K562 (cell line): ENCODE results near the gene CYB5R3. TPM values are rescaled to one million over a fixed set of nuclear protein-coding genes. Genes with fewer than 3 reads are reported as not detected.

ENCODE experiments used
- ATAC-seq: fragments of 200-7000 bp; cut with Tn5 transposase; 3 replicates; pipeline ENCODE4 v1.9.1; 2020; ENCODE audit warnings: moderate library complexity
- BruUV-seq: library from RNA; stranded (reverse); fragments of 400-500 nt; replicated peaks from 2 replicates; lab custom pipeline; 2021; lab: Mats Ljungman, UMichigan
- CTCF ChIA-PET: fragments of 300-600 bp; formaldehyde crosslinking; extraction: SDS; loops from one replicate; lab custom pipeline; 2021; ENCODE audit warnings: low intra/inter-chr PET ratio; lab: Yijun Ruan, JAX
- POLR2A ChIA-PET: fragments of 300-600, 350-650 bp; sonication (Branson Sonifier 250); formaldehyde crosslinking; extraction: SDS; loops from one replicate; lab custom pipeline; 2021; ENCODE audit warnings: antibody characterized with exemption, inconsistent platforms; lab: Yijun Ruan, JAX
- DNase-seq, 4 experiments: peaks; one replicate each; pipeline versions ENCODE4 v3.0.0 to v3.0.0-alpha.2; 2011 to 2018; ENCODE audit warnings: low spot score in 3 of 4, mixed read lengths in 3 of 4; ENCODE audit errors: extremely low read depth in 1 of 4
- FAIRE-seq: peaks from 2 replicates; lab custom pipeline; 2011; peaks lifted over from hg19 to GRCh38; lab: Jason Lieb, UNC
- H2AFZ ChIP-seq: 2 replicates; pipeline ENCODE4 v1.6.0; 2011; ENCODE audit warnings: low read depth, low read length, control low read depth, inconsistent platforms
- H3K27ac ChIP-seq: fragments of 200-600 bp; 3 replicates; pipeline ENCODE4 v1.8.0; 2011; ENCODE audit warnings: low read depth, mild to moderate bottlenecking, control low read depth, inconsistent platforms, low read length, moderate library complexity, mixed read lengths; ENCODE audit errors: extremely low read depth
- H3K27me3 ChIP-seq, 2 experiments: fragments of 300-600 bp in 1 of 2; 2 replicates in 1 of 2; 3 replicates in 1 of 2; pipeline versions ENCODE4 v1.6.0 to v1.8.0; 2011; ENCODE audit warnings: inconsistent platforms in 2 of 2, low read length in 2 of 2, mild to moderate bottlenecking in 1 of 2, mixed read lengths in 1 of 2, moderate library complexity in 1 of 2; ENCODE audit not compliant: control insufficient read depth in 2 of 2, insufficient read depth in 2 of 2
- H3K36me3 ChIP-seq: fragments of 300-600 bp; 3 replicates; pipeline ENCODE4 v1.8.0; 2011; ENCODE audit warnings: mild to moderate bottlenecking, low read length, inconsistent platforms; ENCODE audit not compliant: control insufficient read depth, insufficient read depth
- H3K4me1 ChIP-seq, 2 experiments: fragments of 200-600 bp in 1 of 2; replicated peaks in 1 of 2; 2 replicates in 1 of 2; 3 replicates in 1 of 2; pipeline versions ENCODE4 v1.5.1 to v1.8.0; 2011; ENCODE audit warnings: inconsistent platforms in 2 of 2, low read length in 2 of 2, mild to moderate bottlenecking in 1 of 2, mixed read lengths in 1 of 2, moderate library complexity in 1 of 2; ENCODE audit not compliant: control insufficient read depth in 2 of 2, insufficient read depth in 2 of 2
- H3K4me2 ChIP-seq: 2 replicates; pipeline ENCODE4 v1.6.1; 2011; ENCODE audit warnings: low read length, control low read depth, inconsistent platforms, mixed read lengths; ENCODE audit not compliant: insufficient read depth
- H3K4me3 ChIP-seq: fragments of 200-600 bp; sonication (generic), shearing (Covaris generic); 2 replicates; pipeline ENCODE4 v1.5.1; 2016; ENCODE audit warnings: control low read depth, inconsistent platforms
- H3K79me2 ChIP-seq: fragments of 200-600 bp; 3 replicates; pipeline ENCODE4 v1.8.0; 2011; ENCODE audit warnings: low read length, inconsistent platforms; ENCODE audit not compliant: control insufficient read depth, insufficient read depth
- H3K9ac ChIP-seq, 2 experiments: 2 replicates each; pipeline versions ENCODE4 v1.6.0 to v1.6.1; 2011; ENCODE audit warnings: low read depth in 2 of 2, low read length in 2 of 2, control low read depth in 1 of 2, inconsistent platforms in 1 of 2, mild to moderate bottlenecking in 1 of 2, mixed read lengths in 1 of 2; ENCODE audit not compliant: insufficient read depth in 1 of 2
- H3K9me1 ChIP-seq: one replicate; pipeline ENCODE4 v1.6.0; 2011; ENCODE audit warnings: inconsistent platforms, mild to moderate bottlenecking, low read length, moderate library complexity; ENCODE audit not compliant: control insufficient read depth, insufficient read depth
- H3K9me3 ChIP-seq: replicated peaks from 2 replicates; pipeline ENCODE4 v1.5.1; 2011; ENCODE audit warnings: low read depth, low read length, inconsistent platforms; ENCODE audit not compliant: control insufficient read depth, insufficient read depth
- H4K20me1 ChIP-seq: replicated peaks from 2 replicates; pipeline ENCODE4 v1.6.1; 2011; ENCODE audit warnings: low read length, inconsistent platforms, mixed read lengths; ENCODE audit not compliant: control insufficient read depth, insufficient read depth
- CREM ChIP-seq: IDR thresholded peaks from 2 replicates; pipeline ENCODE4 v1.6.1; 2014; ENCODE audit warnings: antibody characterized with exemption, low read depth
- E2F1 ChIP-seq: sonication (generic); formaldehyde crosslinking; IDR thresholded peaks from 2 replicates; pipeline ENCODE4 v1.8.1; 2023; ENCODE audit warnings: mild to moderate bottlenecking, missing genetic modification reagents, moderate library complexity
- ERF ChIP-seq: fragments of 450-650 bp; formaldehyde crosslinking; IDR thresholded peaks from 2 replicates; pipeline ENCODE4 v1.4.0; 2020; ENCODE audit warnings: mild to moderate bottlenecking, mixed read lengths
- GTF3C2 ChIP-seq: IDR thresholded peaks from 3 replicates; pipeline ENCODE4 v1.6.1; 2011; ENCODE audit warnings: borderline replicate concordance, mild to moderate bottlenecking, moderate library complexity; ENCODE audit not compliant: insufficient read length; ENCODE audit errors: extremely low read depth
- HMGXB4 ChIP-seq: sonication (generic); formaldehyde crosslinking; IDR thresholded peaks from 2 replicates; pipeline ENCODE4 v1.8.1; 2023; ENCODE audit warnings: mild to moderate bottlenecking, missing genetic modification reagents
- ILF3 ChIP-seq: fragments of 450-650 bp; IDR thresholded peaks from 2 replicates; pipeline ENCODE4 v1.6.1; 2018; ENCODE audit warnings: antibody characterized with exemption, mild to moderate bottlenecking, moderate library complexity, borderline replicate concordance
- KAT7 ChIP-seq: sonication (generic); formaldehyde crosslinking; IDR thresholded peaks from 2 replicates; pipeline ENCODE4 v1.8.0; 2022; ENCODE audit warnings: missing genetic modification reagents, mild to moderate bottlenecking, borderline replicate concordance
- KDM2B ChIP-seq: fragments of 250-450 bp; sonication (Bioruptor Pico); IDR thresholded peaks from 2 replicates; pipeline ENCODE4 v1.8.0; 2021; ENCODE audit warnings: mild to moderate bottlenecking, moderate library complexity
- PCBP2 ChIP-seq: fragments of 200-400 bp; formaldehyde crosslinking; IDR thresholded peaks from 2 replicates; pipeline ENCODE4 v1.6.1; 2018; ENCODE audit warnings: low read length, low read depth, mild to moderate bottlenecking, moderate library complexity; ENCODE audit not compliant: poor library complexity, severe bottlenecking
- SIX5 ChIP-seq, 2 experiments: IDR thresholded peaks; 2 replicates each; pipeline ENCODE4 v1.6.1; 2011; ENCODE audit warnings: low read length in 2 of 2, borderline replicate concordance in 1 of 2, low read depth in 1 of 2, mild to moderate bottlenecking in 1 of 2, moderate library complexity in 1 of 2; ENCODE audit not compliant: insufficient read depth in 1 of 2
- SRSF1 ChIP-seq: fragments of 200-400 bp; formaldehyde crosslinking; IDR thresholded peaks from 2 replicates; pipeline ENCODE4 v1.6.1; 2017; ENCODE audit warnings: mild to moderate bottlenecking, low read depth, low read length, moderate library complexity
- TBP ChIP-seq: optimal IDR thresholded peaks from 2 replicates; pipeline ENCODE3; 2011; ENCODE audit warnings: low read depth, low read length, improper control_type of control experiment
- TEAD1 ChIP-seq, 2 experiments: fragments of 450-650 bp in 1 of 2; sonication (generic) in 1 of 2; formaldehyde crosslinking; IDR thresholded peaks; 2 replicates each; pipeline versions ENCODE4 v1.4.0 to v1.8.0; 2020 to 2022; ENCODE audit warnings: mild to moderate bottlenecking in 2 of 2, missing genetic modification reagents in 1 of 2
- XRCC3 ChIP-seq: fragments of 450-650 bp; IDR thresholded peaks from 2 replicates; pipeline ENCODE4 v1.6.1; 2017; ENCODE audit warnings: mild to moderate bottlenecking, moderate library complexity
- ZNF134 ChIP-seq: fragments of 250-450 bp; sonication (Bioruptor Pico); conservative IDR thresholded peaks from 2 replicates; pipeline ENCODE4 v1.4.0; 2020
- ZNF695 ChIP-seq: fragments of 450-650 bp; formaldehyde crosslinking; IDR thresholded peaks from 2 replicates; pipeline ENCODE4 v1.4.0; 2020; ENCODE audit warnings: mild to moderate bottlenecking, moderate library complexity
- whole genome bisulfite sequencing: fragments of 100-300 bp; shearing (Covaris generic); methylation state at CpG from one replicate; pipeline ENCODE4 v1.1.6; 2016; ENCODE audit warnings: low coverage, mixed read lengths; ENCODE audit not compliant: insufficient coverage; ENCODE audit errors: missing lambda C conversion rate; 5-methylcytosine and 5-hydroxymethylcytosine counted together
- in situ Hi-C: fragments of 300-500 bp; cut with MboI; formaldehyde crosslinking; loops from 4 replicates; pipeline ENCODE4 v1.15.0; 2018; ENCODE audit warnings: inconsistent platforms, mixed read lengths
- intact Hi-C: fragments of 100-400 bp; cut with micrococcal nuclease; formaldehyde crosslinking; loops from 2 replicates; pipeline ENCODE4 v1.14.2; 2022
- polyA plus RNA-seq, 8 experiments: library from polyadenylated mRNA; depleted of rRNA in 4 of 8; stranded (reverse) in 5 of 8; unstranded in 3 of 8; fragments of >200 nt; fragmentation: Nextera tagmentation in 2 of 8; fragmentation: Illumina TruSeq in 1 of 8; extraction: Ambion mirVana in 2 of 8; extraction: Trizol in 1 of 8; gene quantifications; 2 replicates each; pipeline versions ENCODE4 v1.2.1 to v1.2.3, GENCODE V29; 2011 to 2014; ENCODE audit warnings: inconsistent platforms in 1 of 8, missing spikeins in 1 of 8
- total RNA-seq, 7 experiments: library from RNA; depleted of rRNA in 6 of 7; stranded (reverse); fragments of >200 nt in 6 of 7; fragmentation: Illumina TruSeq in 2 of 7; extraction: Trizol in 2 of 7; gene quantifications; 2 replicates each; pipeline versions ENCODE4 v1.2.1 to v1.2.3, GENCODE V29; 2011 to 2021; ENCODE audit warnings: low replicate concordance in 1 of 7

The CYB5R3 gene
- total and polyA plus RNA-seq, 9 of the 15 experiments (the other 6 are each of a cell fraction or from before 2014, with no cell fraction given): 1.4 to 66.8 (median 23.4) TPM

- FAIRE-seq (no peak), DNase-seq (no peak), ATAC-seq (no peak)
- CTCF ChIA-PET: no interaction called here
- no peak overlapping the region for H3K4me2 ChIP-seq
- H3K27ac ChIP-seq: no peak overlapping the region
- TF ChIP-seq CREM (no peak), ERF (no peak), HMGXB4 (CRISPR knock-in tag) (no peak), KAT7 (CRISPR knock-in tag) (no peak), TEAD1 (CRISPR knock-in tag; IDR thresholded peaks at IDR 0.05) (no peak), TBP (no peak), SIX5 (IDR thresholded peaks at IDR 0.05; ENCODE audit: borderline replicate concordance in 1 of 2, insufficient read depth in 1 of 2, low read depth in 1 of 2, low read length in 2 of 2) (no peak), E2F1 (CRISPR knock-in tag) (no peak), ILF3 (no peak), XRCC3 (no peak), ZNF695 (CRISPR knock-in tag) (no peak), SRSF1 (no peak), ZNF134 (CRISPR knock-in tag) (no peak), PCBP2 (no peak), GTF3C2 (no peak), KDM2B (CRISPR knock-in tag) (no peak)
- H2AFZ ChIP-seq: no peak overlapping the region
- H3K4me3 ChIP-seq: no peak overlapping the region
- POLR2A ChIA-PET: interaction anchor here (0.6 to 5.6 kb wide), 3 partner anchors 9 to 347 kb away, joined by 3 to 46 read pairs (median 3); partner anchors contain the start of gene POLDIP3
- in situ Hi-C loops: no loop called here
- H3K4me1 ChIP-seq: peaks cover 13 to 32% of the 10 kb centered on the region in 2 experiments; a peak in 4 of 5 replicates
- H3K36me3 ChIP-seq: peaks cover 52% of the 10 kb centered on the region; the same call in 1 of the 3 replicates
- H3K79me2 ChIP-seq: no peaks in the 10 kb centered on the region
- intact Hi-C loops: loop anchor here (10.0 kb wide), 1 partner anchor 70 kb away; no protein-coding TSS in a partner anchor
- BruUV-seq: no TSS peak
- no peaks in the 10 kb centered on the region for H3K27me3 ChIP-seq
- peaks cover 4% of the 10 kb centered on the region for H3K9me1 ChIP-seq
- no peaks in the 10 kb centered on the region for H4K20me1 ChIP-seq
- H3K9me3 ChIP-seq: no peaks in the 10 kb centered on the region
- H3K9ac ChIP-seq: no peak overlapping the region; a peak in 1 of 4 replicates
- 64% methylated on average over 8 of the region's 12 CpGs for WGBS
Measured at GRCh38 chr22:42624551-42625106, 24.6 kb downstream of the CYB5R3 start.
